ENCODE results near the gene ZGRF1.
"Not testable (repeated sequence)": the region's sequence is repeated elsewhere in the genome, so short reads cannot be mapped to it uniquely, and the experiment has no call there.

ZGRF1 gene, protein sequence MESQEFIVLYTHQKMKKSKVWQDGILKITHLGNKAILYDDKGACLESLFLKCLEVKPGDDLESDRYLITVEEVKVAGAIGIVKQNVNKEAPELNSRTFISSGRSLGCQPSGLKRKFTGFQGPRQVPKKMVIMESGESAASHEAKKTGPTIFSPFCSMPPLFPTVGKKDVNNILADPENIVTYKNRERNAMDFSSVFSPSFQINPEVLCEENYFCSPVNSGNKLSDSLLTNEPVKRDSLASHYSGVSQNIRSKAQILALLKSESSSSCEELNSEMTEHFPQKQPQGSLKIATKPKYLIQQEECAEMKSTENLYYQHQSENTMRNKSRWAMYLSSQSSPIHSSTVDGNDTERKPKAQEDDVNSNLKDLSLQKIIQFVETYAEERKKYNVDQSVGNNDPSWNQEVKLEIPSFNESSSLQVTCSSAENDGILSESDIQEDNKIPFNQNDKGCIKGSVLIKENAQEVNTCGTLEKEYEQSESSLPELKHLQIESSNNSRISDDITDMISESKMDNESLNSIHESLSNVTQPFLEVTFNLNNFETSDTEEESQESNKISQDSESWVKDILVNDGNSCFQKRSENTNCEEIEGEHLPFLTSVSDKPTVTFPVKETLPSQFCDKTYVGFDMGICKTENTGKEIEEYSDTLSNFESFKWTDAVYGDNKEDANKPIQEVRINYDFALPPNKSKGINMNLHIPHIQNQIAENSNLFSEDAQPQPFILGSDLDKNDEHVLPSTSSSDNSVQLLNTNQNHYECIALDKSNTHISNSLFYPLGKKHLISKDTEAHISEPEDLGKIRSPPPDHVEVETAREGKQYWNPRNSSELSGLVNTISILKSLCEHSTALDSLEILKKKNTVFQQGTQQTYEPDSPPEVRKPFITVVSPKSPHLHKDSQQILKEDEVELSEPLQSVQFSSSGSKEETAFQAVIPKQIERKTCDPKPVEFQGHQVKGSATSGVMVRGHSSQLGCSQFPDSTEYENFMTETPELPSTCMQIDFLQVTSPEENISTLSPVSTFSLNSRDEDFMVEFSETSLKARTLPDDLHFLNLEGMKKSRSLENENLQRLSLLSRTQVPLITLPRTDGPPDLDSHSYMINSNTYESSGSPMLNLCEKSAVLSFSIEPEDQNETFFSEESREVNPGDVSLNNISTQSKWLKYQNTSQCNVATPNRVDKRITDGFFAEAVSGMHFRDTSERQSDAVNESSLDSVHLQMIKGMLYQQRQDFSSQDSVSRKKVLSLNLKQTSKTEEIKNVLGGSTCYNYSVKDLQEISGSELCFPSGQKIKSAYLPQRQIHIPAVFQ (N-terminal part only)

DNA sequence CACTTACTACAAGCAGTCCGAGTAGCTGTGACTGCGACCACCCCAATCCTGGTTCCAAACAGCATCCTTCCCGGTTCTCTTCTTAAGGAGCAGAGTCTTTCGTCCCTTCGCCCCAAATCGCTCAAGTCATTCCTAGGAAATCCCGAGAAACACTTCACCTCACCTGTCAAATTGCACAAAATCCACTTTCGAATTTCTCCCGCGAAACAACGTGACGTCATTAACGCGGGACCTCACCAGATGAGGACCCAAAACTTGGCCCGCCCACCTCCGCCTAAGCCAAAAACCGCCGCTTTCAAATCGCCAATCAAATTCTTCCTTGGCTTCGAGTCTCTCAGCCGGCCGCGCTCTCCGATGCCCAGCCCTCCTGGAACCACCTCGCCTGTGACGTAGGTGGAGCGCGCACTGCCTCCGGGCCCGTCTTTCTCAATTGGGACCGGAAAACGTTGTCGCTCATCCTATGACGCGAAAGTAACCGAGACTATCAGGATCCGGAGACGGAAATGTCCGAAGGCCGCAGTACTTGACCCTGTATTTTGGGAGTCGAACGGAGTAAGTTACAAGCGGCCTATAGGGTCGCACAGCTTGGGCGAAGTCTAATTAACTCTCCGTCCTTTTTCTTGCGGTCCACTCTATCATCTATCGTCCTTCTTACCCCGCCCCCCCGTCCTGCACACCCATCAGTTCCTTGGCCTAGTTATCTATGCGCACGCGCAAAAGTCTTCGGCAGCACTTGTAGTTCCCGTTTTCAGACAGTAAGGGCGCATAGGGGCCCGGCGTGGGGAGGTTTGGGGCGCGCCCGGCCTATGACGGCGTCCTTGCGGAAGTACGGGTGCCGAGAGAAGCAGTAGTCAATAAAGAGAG lies at the start of gene ZGRF1, which contains the start of gene LARP7:
ZGRF1 (minus strand) TSS at position 222 of the 864 bp plus-strand sequence. CDS start 3,733 bp downstream, outside the sequence.
LARP7 (plus strand) TSS at position 456 of the 864 bp plus-strand sequence. CDS start 7,527 bp downstream, outside the sequence.
- H3K4me1 ChIP-seq (ENCODE audit: control insufficient read depth, insufficient read depth, low read length), result peaks cover 4% of the 10 kb centered on the region
- peak within 1 kb of the TSS; percentile 96 to 98 for H3K9ac ChIP-seq (ENCODE audit: low read length in 2 of 2)
- H3K27me3 ChIP-seq (ENCODE audit: control insufficient read depth in 1 of 2, insufficient read depth in 2 of 2, low read length in 2 of 2), result no peaks in the 10 kb centered on the region

GRCh38 chr4:112680996-112681395 lies 44.3 kb upstream of the ZGRF1 start:
- Histone ChIP-seq H3K4me3 (ENCODE audit: low read length in 2 of 2) (no peak overlapping the region), H3K9me3 (ENCODE audit: control insufficient read depth in 2 of 2, low read length in 2 of 2) (no peaks in the 10 kb centered on the region), H3K4me1 (ENCODE audit: control insufficient read depth, insufficient read depth, low read length) (no peaks in the 10 kb centered on the region), H3K9ac (ENCODE audit: low read length in 2 of 2) (no peak overlapping the region), H3K27ac (ENCODE audit: low read length) (no peak overlapping the region), H3K36me3 (ENCODE audit: control insufficient read depth in 2 of 2, insufficient read depth in 2 of 2, low read length in 2 of 2) (no peaks in the 10 kb centered on the region), H3K27me3 (ENCODE audit: control insufficient read depth in 1 of 2, insufficient read depth in 2 of 2, low read length in 2 of 2) (no peaks in the 10 kb centered on the region)

More for the DNA sequence above, at the start of gene ZGRF1, which contains the start of gene LARP7:
- H3K9me3 ChIP-seq (ENCODE audit: control insufficient read depth in 2 of 2, low read length in 2 of 2), result no peaks in the 10 kb centered on the region
- H3K27ac ChIP-seq (ENCODE audit: low read length), result peak within 1 kb of the TSS; percentile 96
- H3K36me3 ChIP-seq (ENCODE audit: control insufficient read depth in 2 of 2, insufficient read depth in 2 of 2, low read length in 2 of 2), result no peaks in the 10 kb centered on the region
- H3K4me3 ChIP-seq (ENCODE audit: low read length in 2 of 2), result peak within 1 kb of the TSS; percentile 91 to 100

- H3K27ac ChIP-seq (ENCODE audit: low read length), result no peak overlapping the region
- no peaks in the 10 kb centered on the region for H3K27me3 ChIP-seq (ENCODE audit: control insufficient read depth in 1 of 2, insufficient read depth in 2 of 2, low read length in 2 of 2)
- H3K9me3 ChIP-seq (ENCODE audit: control insufficient read depth in 2 of 2, low read length in 2 of 2), result no peaks in the 10 kb centered on the region
- H3K9ac ChIP-seq (ENCODE audit: low read length in 2 of 2), result no peak overlapping the region
- no peaks in the 10 kb centered on the region for H3K36me3 ChIP-seq (ENCODE audit: control insufficient read depth in 2 of 2, insufficient read depth in 2 of 2, low read length in 2 of 2)
- H3K4me1 ChIP-seq (ENCODE audit: control insufficient read depth, insufficient read depth, low read length), result no peaks in the 10 kb centered on the region
- no peak overlapping the region for H3K4me3 ChIP-seq (ENCODE audit: low read length in 2 of 2)
Measured at GRCh38 chr4:112677519-112678091, 40.9 kb upstream of the ZGRF1 start.

DNA sequence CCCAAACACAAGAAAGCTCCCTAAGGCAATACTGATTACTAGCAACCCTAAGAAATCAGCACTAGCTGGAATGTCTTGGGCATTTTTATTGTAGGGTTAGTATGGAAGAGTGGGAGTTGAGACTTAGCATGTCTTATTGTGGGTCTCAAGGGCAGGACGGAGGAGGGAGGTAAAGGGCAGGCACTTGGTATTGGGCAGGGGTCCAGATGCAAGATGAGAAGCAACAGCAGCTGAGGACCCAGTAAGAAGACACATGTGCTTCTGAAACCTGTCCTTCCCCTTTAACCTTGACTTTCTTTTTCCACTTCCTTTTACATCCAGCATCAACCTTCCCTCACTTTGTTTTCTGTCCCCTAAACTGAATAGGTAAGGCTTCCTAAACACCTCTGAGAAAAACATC lies 37.7 kb upstream of the ZGRF1 start:
- Histone ChIP-seq H3K4me1 (ENCODE audit: control insufficient read depth, insufficient read depth, low read length) (peaks cover 3% of the 10 kb centered on the region), H3K4me3 (ENCODE audit: low read length in 2 of 2) (no peak overlapping the region), H3K9me3 (ENCODE audit: control insufficient read depth in 2 of 2, low read length in 2 of 2) (no peaks in the 10 kb centered on the region), H3K9ac (ENCODE audit: low read length in 2 of 2) (no peak overlapping the region), H3K36me3 (ENCODE audit: control insufficient read depth in 2 of 2, insufficient read depth in 2 of 2, low read length in 2 of 2) (no peaks in the 10 kb centered on the region), H3K27me3 (ENCODE audit: control insufficient read depth in 1 of 2, insufficient read depth in 2 of 2, low read length in 2 of 2) (no peaks in the 10 kb centered on the region), H3K27ac (ENCODE audit: low read length) (no peak overlapping the region)

DNA sequence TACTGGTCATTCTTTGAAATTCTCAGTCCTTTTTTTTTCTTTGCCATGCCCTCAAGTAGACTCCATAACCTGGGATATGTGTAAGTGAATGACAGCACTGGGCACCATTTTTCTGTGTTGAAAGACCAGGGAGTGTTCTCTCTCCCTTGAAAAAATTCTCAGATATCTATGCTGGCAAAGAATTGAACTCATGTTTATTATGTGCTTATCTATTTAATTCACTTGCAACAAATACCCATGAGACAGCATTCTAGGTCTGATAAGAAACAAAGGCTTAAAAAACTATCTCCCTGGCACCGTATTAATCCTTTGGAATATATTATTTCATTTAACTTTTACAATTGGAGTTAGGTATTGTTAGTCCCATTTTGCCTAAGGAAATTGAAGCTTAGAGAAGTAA lies 37.0 kb upstream of the ZGRF1 start:
- Histone ChIP-seq H3K4me1 (ENCODE audit: control insufficient read depth, insufficient read depth, low read length) (peaks cover 3% of the 10 kb centered on the region), H3K27me3 (ENCODE audit: control insufficient read depth in 1 of 2, insufficient read depth in 2 of 2, low read length in 2 of 2) (no peaks in the 10 kb centered on the region), H3K9ac (ENCODE audit: low read length in 2 of 2) (no peak overlapping the region), H3K4me3 (ENCODE audit: low read length in 2 of 2) (no peak overlapping the region), H3K27ac (ENCODE audit: low read length) (no peak overlapping the region), H3K9me3 (ENCODE audit: control insufficient read depth in 2 of 2, low read length in 2 of 2) (no peaks in the 10 kb centered on the region), H3K36me3 (ENCODE audit: control insufficient read depth in 2 of 2, insufficient read depth in 2 of 2, low read length in 2 of 2) (no peaks in the 10 kb centered on the region)

- H3K36me3 ChIP-seq (ENCODE audit: control insufficient read depth in 2 of 2, insufficient read depth in 2 of 2, low read length in 2 of 2), result no peaks in the 10 kb centered on the region
- H3K9ac ChIP-seq (ENCODE audit: low read length in 2 of 2), result no peak overlapping the region
- H3K27ac ChIP-seq (ENCODE audit: low read length), result no peak overlapping the region
- H3K9me3 ChIP-seq (ENCODE audit: control insufficient read depth in 2 of 2, low read length in 2 of 2), result no peaks in the 10 kb centered on the region
- H3K4me3 ChIP-seq (ENCODE audit: low read length in 2 of 2), result no peak overlapping the region
- H3K27me3 ChIP-seq (ENCODE audit: control insufficient read depth in 1 of 2, insufficient read depth in 2 of 2, low read length in 2 of 2), result no peaks in the 10 kb centered on the region
- H3K4me1 ChIP-seq (ENCODE audit: control insufficient read depth, insufficient read depth, low read length), result peaks cover 3% of the 10 kb centered on the region
Measured at GRCh38 chr4:112673076-112673475, 36.4 kb upstream of the ZGRF1 start.

DNA sequence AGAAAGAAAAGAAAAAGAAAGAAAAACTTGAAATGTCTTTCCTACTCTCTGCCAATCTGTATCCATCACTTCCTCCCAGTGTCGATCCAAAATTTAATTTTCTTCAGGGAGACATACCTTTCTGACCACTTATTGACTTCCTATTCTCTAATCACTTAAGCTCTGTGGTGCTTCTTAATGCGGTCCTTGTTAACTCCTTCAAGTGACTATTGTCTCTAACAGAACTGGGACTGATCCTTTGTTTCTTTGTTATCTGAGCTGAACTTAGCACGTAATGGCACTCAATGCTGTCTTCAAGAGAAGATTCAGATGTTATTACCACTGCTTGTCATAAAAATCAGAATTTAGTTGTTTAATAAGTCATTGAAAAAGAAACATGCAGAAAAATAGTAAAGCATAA lies 31.4 kb upstream of the ZGRF1 start:
- Histone ChIP-seq H3K9ac (ENCODE audit: low read length in 2 of 2) (no peak overlapping the region), H3K4me1 (ENCODE audit: control insufficient read depth, insufficient read depth, low read length) (peaks cover 3% of the 10 kb centered on the region), H3K27me3 (ENCODE audit: control insufficient read depth in 1 of 2, insufficient read depth in 2 of 2, low read length in 2 of 2) (no peaks in the 10 kb centered on the region), H3K27ac (ENCODE audit: low read length) (no peak overlapping the region), H3K9me3 (ENCODE audit: control insufficient read depth in 2 of 2, low read length in 2 of 2) (no peaks in the 10 kb centered on the region), H3K4me3 (ENCODE audit: low read length in 2 of 2) (no peak overlapping the region), H3K36me3 (ENCODE audit: control insufficient read depth in 2 of 2, insufficient read depth in 2 of 2, low read length in 2 of 2) (no peaks in the 10 kb centered on the region)

DNA sequence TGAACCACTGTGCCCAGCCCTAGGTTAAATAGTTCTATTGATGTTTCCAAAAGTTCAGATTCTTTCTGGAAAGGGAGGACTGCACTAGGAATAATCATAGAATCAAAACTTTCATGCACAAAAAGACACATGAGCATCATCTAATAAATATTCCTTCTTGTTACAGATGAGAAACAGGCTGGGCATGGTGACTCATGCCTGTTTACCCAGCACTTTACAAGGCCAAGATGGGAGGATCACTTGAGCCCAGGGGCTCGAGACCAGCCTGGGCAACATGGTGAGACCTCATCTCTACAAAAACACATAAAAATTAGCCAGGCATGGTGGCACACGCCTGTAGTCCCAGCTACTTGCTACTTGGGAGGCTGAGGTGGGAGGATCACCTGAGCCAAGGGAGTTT lies 27.9 kb upstream of the ZGRF1 start:
- H3K4me3 ChIP-seq (ENCODE audit: low read length in 2 of 2), result no peak overlapping the region
- no peaks in the 10 kb centered on the region for H3K9me3 ChIP-seq (ENCODE audit: control insufficient read depth in 2 of 2, low read length in 2 of 2)
- H3K4me1 ChIP-seq (ENCODE audit: control insufficient read depth, insufficient read depth, low read length), result no peaks in the 10 kb centered on the region
- H3K36me3 ChIP-seq (ENCODE audit: control insufficient read depth in 2 of 2, insufficient read depth in 2 of 2, low read length in 2 of 2), result no peaks in the 10 kb centered on the region
- H3K9ac ChIP-seq (ENCODE audit: low read length in 2 of 2), result no peak overlapping the region
- no peaks in the 10 kb centered on the region for H3K27me3 ChIP-seq (ENCODE audit: control insufficient read depth in 1 of 2, insufficient read depth in 2 of 2, low read length in 2 of 2)
- H3K27ac ChIP-seq (ENCODE audit: low read length), result no peak overlapping the region

DNA sequence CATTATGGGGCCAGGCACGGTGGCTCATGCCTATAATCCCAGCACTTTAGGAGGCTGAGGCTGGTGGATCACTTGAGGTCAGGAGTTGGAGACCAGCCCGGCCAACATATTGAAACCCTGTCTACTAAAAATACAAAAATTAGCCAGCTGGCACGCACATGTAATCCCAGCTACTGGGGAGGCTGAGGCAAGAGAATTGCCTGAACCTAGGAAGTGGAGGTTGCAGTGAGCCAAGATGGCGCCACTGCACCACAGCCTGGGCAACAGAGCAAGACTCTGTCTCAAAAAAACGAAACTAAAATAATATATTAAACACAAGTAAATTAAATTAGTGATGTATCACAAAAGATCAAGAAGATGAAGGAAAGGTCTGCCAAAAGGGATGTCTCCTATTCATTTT lies 19.4 kb upstream of the ZGRF1 start:
- H3K27ac ChIP-seq (ENCODE audit: low read length); H3K9ac ChIP-seq (ENCODE audit: low read length in 2 of 2); H3K4me1 ChIP-seq (ENCODE audit: control insufficient read depth, insufficient read depth, low read length); H3K27me3 ChIP-seq (ENCODE audit: control insufficient read depth in 1 of 2, insufficient read depth in 2 of 2, low read length in 2 of 2); H3K4me3 ChIP-seq (ENCODE audit: low read length in 2 of 2); H3K9me3 ChIP-seq (ENCODE audit: control insufficient read depth in 2 of 2, low read length in 2 of 2): not testable (repeated sequence)
- peaks cover 14 to 29% of the 10 kb centered on the region in 2 donors for H3K36me3 ChIP-seq (ENCODE audit: control insufficient read depth in 2 of 2, insufficient read depth in 2 of 2, low read length in 2 of 2)
